DMS53 (cell line): ENCODE results near the gene CHRNE.

Source experiments
- DNase-seq: peaks from one replicate; lab custom pipeline; 2025; lab: John Stamatoyannopoulos, UW

CHRNE gene

GRCh38 chr17:4854111-4854681 lies 48.7 kb downstream of the CHRNE start:
- DNase-seq = no peak

- no peak for DNase-seq
These were observed 49.7 kb downstream of the CHRNE start for GRCh38 chr17:4853208-4853671.

- DNase-seq = peak; percentile 18
These were observed 50.2 kb downstream of the CHRNE start for GRCh38 chr17:4852567-4853207.

- no peak for DNase-seq
These were observed 51.8 kb downstream of the CHRNE start for GRCh38 chr17:4851084-4851483.

- DNase-seq = no peak
These were observed 52.7 kb downstream of the CHRNE start for GRCh38 chr17:4850246-4850645.

- no peak for DNase-seq
These were observed 53.8 kb downstream of the CHRNE start for GRCh38 chr17:4849011-4849536.
